IMR-90 (cell line): ENCODE measurements around the gene LELP1. TPM values are rescaled to one million over a fixed set of nuclear protein-coding genes. Genes with fewer than 3 reads are reported as not detected.

Experiments used
- ATAC-seq: fragments of 200-7000 bp; cut with Tn5 transposase; 2 replicates; pipeline ENCODE4 v1.9.1; 2020; ENCODE audit warnings: low read depth, mild to moderate bottlenecking, moderate library complexity
- BruUV-seq: library from RNA; stranded (reverse); fragments of 400-500 nt; replicated peaks from 2 replicates; lab custom pipeline; 2021; lab: Mats Ljungman, UMichigan
- CTCF ChIA-PET: fragments of 300-600 bp; formaldehyde crosslinking; extraction: SDS; loops from one replicate; lab custom pipeline; 2021; ENCODE audit warnings: antibody characterized with exemption; lab: Yijun Ruan, JAX
- POLR2A ChIA-PET: fragments of 300-600 bp; sonication (Branson Sonifier 250); formaldehyde crosslinking; loops from one replicate; lab custom pipeline; 2022; ENCODE audit warnings: antibody characterized with exemption; ENCODE audit not compliant: unreplicated experiment; lab: Charles Lee
- DNase-seq: peaks from one replicate; pipeline ENCODE4 v3.0.0; 2013
- H2AFZ ChIP-seq: replicated peaks from 2 replicates; pipeline ENCODE3; 2013; ENCODE audit warnings: low read length, mild to moderate bottlenecking; ENCODE audit not compliant: poor library complexity
- H2AK5ac ChIP-seq: 2 replicates; pipeline ENCODE4 v1.6.1; 2013; ENCODE audit warnings: low read depth, low read length, inconsistent platforms
- H2AK9ac ChIP-seq: replicated peaks from 2 replicates; pipeline ENCODE3; 2013; ENCODE audit warnings: mild to moderate bottlenecking, low read depth, low read length, moderate library complexity; ENCODE audit not compliant: poor library complexity
- H2BK120ac ChIP-seq: 2 replicates; pipeline ENCODE4 v1.6.1; 2013; ENCODE audit warnings: low read depth, low read length, inconsistent platforms
- H2BK15ac ChIP-seq: 3 replicates; pipeline ENCODE4 v1.6.1; 2013; ENCODE audit warnings: low read depth, low read length, inconsistent platforms
- H2BK20ac ChIP-seq: 2 replicates; pipeline ENCODE4 v1.6.1; 2013; ENCODE audit warnings: low read depth, mild to moderate bottlenecking, inconsistent platforms, low read length, moderate library complexity
- H2BK5ac ChIP-seq: 2 replicates; pipeline ENCODE4 v1.6.1; 2013; ENCODE audit warnings: mild to moderate bottlenecking, low read depth, low read length, inconsistent platforms; ENCODE audit not compliant: poor library complexity, severe bottlenecking
- H3K14ac ChIP-seq: replicated peaks from 2 replicates; pipeline ENCODE4 v1.6.1; 2013; ENCODE audit warnings: low read depth, low read length, inconsistent platforms
- H3K18ac ChIP-seq: 2 replicates; pipeline ENCODE4 v1.6.1; 2013; ENCODE audit warnings: low read depth, low read length, control low read depth
- H3K23ac ChIP-seq: 2 replicates; pipeline ENCODE4 v1.6.1; 2013; ENCODE audit warnings: low read depth, low read length, inconsistent platforms
- H3K27ac ChIP-seq: 2 replicates; pipeline ENCODE4 v1.5.1; 2013; ENCODE audit warnings: mild to moderate bottlenecking, control low read depth, low read length; ENCODE audit not compliant: insufficient read depth
- H3K27me3 ChIP-seq: 2 replicates; pipeline ENCODE4 v1.6.1; 2013; ENCODE audit warnings: low read length; ENCODE audit not compliant: control insufficient read depth, insufficient read depth
- H3K36me3 ChIP-seq: 2 replicates; pipeline ENCODE4 v1.6.1; 2013; ENCODE audit warnings: low read length, mixed read lengths; ENCODE audit not compliant: control insufficient read depth, insufficient read depth
- H3K4ac ChIP-seq: 2 replicates; pipeline ENCODE4 v1.6.1; 2013; ENCODE audit warnings: low read depth, low read length, inconsistent platforms
- H3K4me1 ChIP-seq: 2 replicates; pipeline ENCODE4 v1.6.1; 2013; ENCODE audit warnings: low read length, mixed read lengths; ENCODE audit not compliant: control insufficient read depth, insufficient read depth
- H3K4me2 ChIP-seq: 2 replicates; pipeline ENCODE4 v1.6.1; 2013; ENCODE audit warnings: low read depth, mild to moderate bottlenecking, control low read depth, low read length, moderate library complexity
- H3K4me3 ChIP-seq: 2 replicates; pipeline ENCODE4 v1.5.1; 2013; ENCODE audit warnings: low read depth, mild to moderate bottlenecking, control low read depth, low read length, moderate library complexity; ENCODE audit not compliant: insufficient read depth
- H3K56ac ChIP-seq: 2 replicates; pipeline ENCODE4 v1.6.1; 2013; ENCODE audit warnings: low read length, inconsistent platforms; ENCODE audit not compliant: insufficient read depth; ENCODE audit errors: extremely low read depth
- H3K79me1 ChIP-seq, 2 experiments: 2 replicates each; pipeline ENCODE4 v1.6.1; 2013; ENCODE audit warnings: low read length in 2 of 2, inconsistent platforms in 1 of 2, low read depth in 1 of 2
- H3K9ac ChIP-seq: 2 replicates; pipeline ENCODE4 v1.6.1; 2013; ENCODE audit warnings: low read depth, low read length, control low read depth
- H3K9me1 ChIP-seq: 2 replicates; pipeline ENCODE4 v1.6.1; 2013; ENCODE audit warnings: low read length, inconsistent platforms; ENCODE audit not compliant: insufficient read depth
- H3K9me3 ChIP-seq: 2 replicates; pipeline ENCODE4 v1.6.1; 2013; ENCODE audit warnings: low read length; ENCODE audit not compliant: control insufficient read depth, insufficient read depth
- H4K20me1 ChIP-seq: 2 replicates; pipeline ENCODE4 v1.6.1; 2013; ENCODE audit warnings: low read length, inconsistent platforms; ENCODE audit not compliant: insufficient read depth
- H4K5ac ChIP-seq: 2 replicates; pipeline ENCODE4 v1.6.1; 2013; ENCODE audit warnings: mild to moderate bottlenecking, low read depth, low read length, control low read depth
- H4K8ac ChIP-seq, 2 experiments: 2 replicates each; pipeline ENCODE4 v1.6.1; 2013; ENCODE audit warnings: low read depth in 2 of 2, low read length in 2 of 2, control low read depth in 1 of 2, inconsistent platforms in 1 of 2
- H4K91ac ChIP-seq: 2 replicates; pipeline ENCODE4 v1.6.1; 2013; ENCODE audit warnings: low read depth, low read length, inconsistent platforms; ENCODE audit not compliant: insufficient read depth
- CEBPB ChIP-seq: IDR thresholded peaks from 2 replicates; pipeline ENCODE4 v1.6.1; 2012; ENCODE audit warnings: low read depth, low read length, improper control_type of control experiment
- FOS ChIP-seq: fragments of 150-350 bp; IDR thresholded peaks from 2 replicates; pipeline ENCODE4 v1.6.1; 2016; ENCODE audit warnings: low read depth, low read length
- RAD21 ChIP-seq: IDR thresholded peaks from 2 replicates; pipeline ENCODE4 v1.6.1; 2012; ENCODE audit warnings: low read length, improper control_type of control experiment
- WGBS, 2 experiments: methylation state at CpG; one replicate each; pipeline versions ENCODE4 v1.1.5 to v1.1.7; 2013; ENCODE audit warnings: missing lambda C conversion rate in 2 of 2; ENCODE audit not compliant: insufficient read length in 1 of 2; ENCODE audit errors: extremely low coverage in 2 of 2; 5-methylcytosine and 5-hydroxymethylcytosine counted together
- dilution Hi-C: fragments of 300-500 bp; cut with HindIII; formaldehyde crosslinking; loops from one replicate; pipeline ENCODE4 v1.14.3; 2018; ENCODE audit warnings: low sequenced_read_pairs; ENCODE audit not compliant: unreplicated experiment
- in situ Hi-C: fragments of 300-500 bp; cut with MboI; formaldehyde crosslinking; loops from 3 replicates; pipeline ENCODE4 v1.14.3; 2019; ENCODE audit warnings: low sequenced_read_pairs, inconsistent platforms, mixed read lengths
- intact Hi-C: fragments of 100-400 bp; cut with micrococcal nuclease; formaldehyde crosslinking; loops from 2 replicates; pipeline ENCODE4 v1.10.0; 2022
- polyA plus RNA-seq, 3 experiments: library from polyadenylated mRNA; depleted of rRNA; stranded (reverse); fragments of >200 nt; gene quantifications; 2 replicates each; pipeline ENCODE4 v1.2.3, GENCODE V29; 2012; ENCODE audit warnings: low replicate concordance in 1 of 3
- total RNA-seq: library from RNA; depleted of rRNA; stranded (reverse); fragments of >200 nt; gene quantifications from 2 replicates; pipeline ENCODE4 v1.2.3, GENCODE V29; 2012

LELP1 gene
- total and polyA plus RNA-seq, 2 of the 4 experiments (the other 2 are of a cell fraction) = not detected

GRCh38 chr1:153213519-153213918 lies 10.3 kb downstream of the LELP1 start:
- WGBS, 2 experiments = no CpG with 5 or more reads among the region's 4 CpGs
- dilution Hi-C loops (no loop called here), intact Hi-C loops (no loop called here), in situ Hi-C loops (loop anchor here (25.0 kb wide), 1 partner anchor 551 kb away; the partner anchor contains the start of gene LCE2D)
- no peak overlapping the region for H3K4me2 ChIP-seq
- no peaks in the 10 kb centered on the region for H4K20me1 ChIP-seq
- no peaks in the 10 kb centered on the region for H3K9me1 ChIP-seq
- BruUV-seq = no TSS peak
- H3K27ac ChIP-seq = no peak overlapping the region
- CTCF ChIA-PET = no interaction called here
- H2BK5ac ChIP-seq = no peak overlapping the region
- TF ChIP-seq RAD21 (no peak), CEBPB (no peak), FOS (no peak)
- H3K36me3 ChIP-seq = no peaks in the 10 kb centered on the region
- no peak overlapping the region for H2AFZ ChIP-seq
- H3K18ac ChIP-seq = no peak overlapping the region
- no peak overlapping the region for H3K56ac ChIP-seq
- H4K91ac ChIP-seq = no peak overlapping the region
- no peak overlapping the region for H4K8ac ChIP-seq
- H3K4ac ChIP-seq = no peak overlapping the region
- H2AK5ac ChIP-seq = no peak overlapping the region
- H3K14ac ChIP-seq = no peak overlapping the region
- DNase-seq (no peak), ATAC-seq (no peak)
- H3K9ac ChIP-seq = no peak overlapping the region
- H4K5ac ChIP-seq = no peak overlapping the region
- H2AK9ac ChIP-seq = no peak overlapping the region
- no peaks in the 10 kb centered on the region for H3K4me1 ChIP-seq
- H3K79me1 ChIP-seq = no peaks in the 10 kb centered on the region
- no peak overlapping the region for H3K4me3 ChIP-seq
- H2BK120ac ChIP-seq = no peak overlapping the region
- no peaks in the 10 kb centered on the region for H3K27me3 ChIP-seq
- POLR2A ChIA-PET = no interaction called here
- H2BK15ac ChIP-seq = no peak overlapping the region
- no peak overlapping the region for H2BK20ac ChIP-seq
- H3K9me3 ChIP-seq = no peaks in the 10 kb centered on the region
- H3K23ac ChIP-seq = no peak overlapping the region
